ENCODE measurements around the gene ZNF331. TPM values are rescaled to one million over a fixed set of nuclear protein-coding genes. Genes with fewer than 3 reads are reported as not detected.

The ZNF331 gene
- total RNA-seq, 2 donors from 2014 or later, result 16.9 to 26.7 TPM

GRCh38 chr19:53530622-53531021, 7.3 kb upstream of the ZNF331 start:
- TF ChIP-seq CTCF (IDR thresholded peaks at IDR 0.05), result no peak
- H3K4me1 ChIP-seq, result no peaks in the 10 kb centered on the region
- H3K36me3 ChIP-seq, result no peaks in the 10 kb centered on the region
- no peak for DNase-seq (ENCODE audit: low spot score)
- H3K9me3 ChIP-seq, result peaks cover 0 to 7% of the 10 kb centered on the region in 2 donors
- H3K27ac ChIP-seq, result no peak overlapping the region
- H3K4me3 ChIP-seq, result no peak overlapping the region
- no peaks in the 10 kb centered on the region for H3K27me3 ChIP-seq

GRCh38 chr19:53531457-53531856, 6.5 kb upstream of the ZNF331 start:
- DNase-seq (ENCODE audit: low spot score), result no peak
- H3K27me3 ChIP-seq, result no peaks in the 10 kb centered on the region

GRCh38 chr19:53532362-53532761, 5.6 kb upstream of the ZNF331 start:
- Histone ChIP-seq H3K4me1 (no peaks in the 10 kb centered on the region), H3K27me3 (no peaks in the 10 kb centered on the region), H3K4me3 (no peak overlapping the region), H3K27ac (no peak overlapping the region), H3K9me3 (no peaks in the 10 kb centered on the region), H3K36me3 (no peaks in the 10 kb centered on the region)
- no peak for DNase-seq (ENCODE audit: low spot score)
- no peak for TF ChIP-seq CTCF (IDR thresholded peaks at IDR 0.05)

More at GRCh38 chr19:53531457-53531856, 6.5 kb upstream of the ZNF331 start:
- H3K9me3 ChIP-seq, result no peaks in the 10 kb centered on the region
- TF ChIP-seq CTCF (IDR thresholded peaks at IDR 0.05), result no peak
- H3K36me3 ChIP-seq, result no peaks in the 10 kb centered on the region
- H3K27ac ChIP-seq, result no peak overlapping the region
- no peaks in the 10 kb centered on the region for H3K4me1 ChIP-seq
- H3K4me3 ChIP-seq, result no peak overlapping the region

- Histone ChIP-seq H3K27ac (no peak overlapping the region), H3K4me3 (no peak overlapping the region), H3K36me3 (no peaks in the 10 kb centered on the region), H3K4me1 (no peaks in the 10 kb centered on the region), H3K9me3 (no peaks in the 10 kb centered on the region), H3K27me3 (no peaks in the 10 kb centered on the region)
- DNase-seq (ENCODE audit: low spot score), result no peak
- TF ChIP-seq CTCF (IDR thresholded peaks at IDR 0.05), result no peak
Measured at GRCh38 chr19:53536225-53536548, 1.8 kb upstream of the ZNF331 start.

GRCh38 chr19:53537121-53537520, 824 bp upstream of the ZNF331 start:
- H3K9me3 ChIP-seq, result no peaks in the 10 kb centered on the region
- no peaks in the 10 kb centered on the region for H3K27me3 ChIP-seq
- H3K4me3 ChIP-seq, result peak overlapping the region; percentile 65 to 71
- no peaks in the 10 kb centered on the region for H3K4me1 ChIP-seq
- TF ChIP-seq CTCF (IDR thresholded peaks at IDR 0.05), result no peak
- DNase-seq (ENCODE audit: low spot score), result no peak
- H3K36me3 ChIP-seq, result no peaks in the 10 kb centered on the region
- peak overlapping the region; percentile 85 to 88 for H3K27ac ChIP-seq

- H3K27ac ChIP-seq, result peak overlapping the region; percentile 85 to 88
- H3K9me3 ChIP-seq, result no peaks in the 10 kb centered on the region
- peak overlapping the region; percentile 65 to 71 for H3K4me3 ChIP-seq
- H3K27me3 ChIP-seq, result no peaks in the 10 kb centered on the region
- DNase-seq (ENCODE audit: low spot score), result no peak
- no peaks in the 10 kb centered on the region for H3K4me1 ChIP-seq
- H3K36me3 ChIP-seq, result peaks cover 5% of the 10 kb centered on the region
- TF ChIP-seq CTCF (IDR thresholded peaks at IDR 0.05), result no peak
Measured at GRCh38 chr19:53538378-53539109, 599 bp downstream of the ZNF331 start.

All from right atrium auricular region (tissue), 2 donors.